SKM-1 (cell line): ENCODE results near the gene GOT1.

ENCODE experiments used
- DNase-seq: peaks from one replicate; lab custom pipeline; 2025; ENCODE audit not compliant: unreplicated experiment; lab: John Stamatoyannopoulos, UW

Gene GOT1

GRCh38 chr10:99360934-99361333, 69.5 kb downstream of the GOT1 start:
- no peak for DNase-seq

GRCh38 chr10:99358101-99358500, 72.3 kb downstream of the GOT1 start:
- DNase-seq, result no peak

GRCh38 chr10:99357691-99358090, 72.7 kb downstream of the GOT1 start:
- DNase-seq, result no peak

- no peak for DNase-seq
These were observed 77.2 kb downstream of the GOT1 start for GRCh38 chr10:99353182-99353581.

GRCh38 chr10:99347672-99348071, 82.8 kb downstream of the GOT1 start:
- no peak for DNase-seq
